ENCODE measurements around the gene NFIC. TPM values are rescaled to one million over a fixed set of nuclear protein-coding genes. Genes with fewer than 3 reads are reported as not detected.

The NFIC gene
- total and polyA plus RNA-seq, 2 of the 4 experiments (the other 2 are of a cell fraction), result 21.9 to 32.1 TPM

- TF ChIP-seq FOS (IDR thresholded peaks at IDR 0.05; ENCODE audit: low read depth, low read length) (no peak), SMC3 (IDR thresholded peaks at IDR 0.05; ENCODE audit: low read depth, low read length) (no peak), NFE2L2 (IDR thresholded peaks at IDR 0.05; ENCODE audit: low read depth, low read length) (no peak)
- CTCF ChIA-PET, result no interaction called here
- peak overlapping the region; percentile 68 for H2AFZ ChIP-seq (replicated peaks; ENCODE audit: low read length, poor library complexity)
Measured at GRCh38 chr19:3357992-3358688, 8.2 kb upstream of the NFIC start.

More at GRCh38 chr19:3357992-3358688, 8.2 kb upstream of the NFIC start:
- H4K91ac ChIP-seq (ENCODE audit: insufficient read depth, low read depth, low read length), result no peak overlapping the region; the same call in 1 of the 2 replicates
- peaks cover 6% of the 10 kb centered on the region; the same call in 1 of the 2 replicates for H3K9me1 ChIP-seq (ENCODE audit: insufficient read depth, low read length)
- intact Hi-C loops (cut with micrococcal nuclease) (loop anchor here (2.0 kb wide), 1 partner anchor 71 kb away; no protein-coding TSS in a partner anchor), in situ Hi-C loops (cut with MboI; ENCODE audit: low sequenced_read_pairs) (no loop called here), dilution Hi-C loops (cut with HindIII; ENCODE audit: low sequenced_read_pairs, unreplicated experiment) (no loop called here)
- H2AK9ac ChIP-seq (replicated peaks; ENCODE audit: low read depth, low read length, poor library complexity), result peak overlapping the region; percentile 70
- no peak overlapping the region for H3K4me3 ChIP-seq (ENCODE audit: insufficient read depth, low read depth, low read length)
- POLR2A ChIA-PET (ENCODE audit: unreplicated experiment), result no interaction called here
- no peaks in the 10 kb centered on the region for H3K36me3 ChIP-seq (ENCODE audit: control insufficient read depth, insufficient read depth, low read length)
- 26% methylated on average over 16 of the region's 38 CpGs; no CpG with 5 or more reads in 1 of the 2 experiments for WGBS, 2 experiments (ENCODE audit: extremely low coverage in 2 of 2, insufficient read length in 1 of 2)
- H3K9ac ChIP-seq (ENCODE audit: low read depth, low read length), result no peak overlapping the region
- H4K8ac ChIP-seq (ENCODE audit: low read depth in 2 of 2, low read length in 2 of 2), result no peak overlapping the region
- no peak overlapping the region for H2BK5ac ChIP-seq (ENCODE audit: low read depth, low read length, poor library complexity, severe bottlenecking)
- no peaks in the 10 kb centered on the region for H3K27me3 ChIP-seq (ENCODE audit: control insufficient read depth, insufficient read depth, low read length)
- H2BK20ac ChIP-seq (ENCODE audit: low read depth, low read length), result no peak overlapping the region
- no TSS peak for BruUV-seq (replicated peaks)
- no peak overlapping the region for H2BK15ac ChIP-seq (ENCODE audit: low read depth, low read length)
- no peak overlapping the region for H3K18ac ChIP-seq (ENCODE audit: low read depth, low read length)
- H3K14ac ChIP-seq (replicated peaks; ENCODE audit: low read depth, low read length), result no peak overlapping the region
- ATAC-seq (ENCODE audit: low read depth) (no peak), DNase-seq (no peak)
- H3K4me1 ChIP-seq (ENCODE audit: control insufficient read depth, insufficient read depth, low read length), result peaks cover 3% of the 10 kb centered on the region; the same call in 1 of the 2 replicates
- H3K4me2 ChIP-seq (ENCODE audit: low read depth, low read length), result no peak overlapping the region; the same call in 1 of the 2 replicates
- H3K4ac ChIP-seq (ENCODE audit: low read depth, low read length), result 0 out of 2 replicates have a peak overlapping the region, but pooled peaks have one; percentile 8
- H3K23ac ChIP-seq (ENCODE audit: low read depth, low read length), result no peak overlapping the region
- peaks cover 10 to 28% of the 10 kb centered on the region in 2 experiments; a peak in 3 of 4 replicates for H3K79me1 ChIP-seq (ENCODE audit: low read depth in 1 of 2, low read length in 2 of 2)
- no peak overlapping the region for H2BK120ac ChIP-seq (ENCODE audit: low read depth, low read length)
- H3K27ac ChIP-seq (ENCODE audit: insufficient read depth, low read length), result no peak overlapping the region
- H4K20me1 ChIP-seq (ENCODE audit: insufficient read depth, low read length), result peaks cover 23% of the 10 kb centered on the region
- no peak overlapping the region for H4K5ac ChIP-seq (ENCODE audit: low read depth, low read length)
- H3K9me3 ChIP-seq (ENCODE audit: control insufficient read depth, insufficient read depth, low read length), result peaks cover 4% of the 10 kb centered on the region; the same call in 1 of the 2 replicates
- no peak overlapping the region for H3K56ac ChIP-seq (ENCODE audit: extremely low read depth, insufficient read depth, low read length)
- no peak overlapping the region for H2AK5ac ChIP-seq (ENCODE audit: low read depth, low read length)
